Vagina (tissue), 2 donors: ENCODE measurements around the gene UROC1. TPM values are rescaled to one million over a fixed set of nuclear protein-coding genes. Genes with fewer than 3 reads are reported as not detected.

ENCODE experiments used
- DNase-seq, 2 donors: peaks; one replicate each; pipeline ENCODE4 v3.0.0-alpha.2; 2017; ENCODE audit errors: extremely low spot score in 2 of 2
- H3K27ac ChIP-seq: fragments of 200-600 bp; sonication (generic); one replicate; pipeline ENCODE4 v1.5.1; 2019
- H3K27me3 ChIP-seq: fragments of 200-600 bp; sonication (generic); one replicate; pipeline ENCODE4 v1.5.1; 2019
- H3K36me3 ChIP-seq, 2 donors: fragments of 200-600 bp; sonication (generic); one replicate each; pipeline ENCODE4 v1.5.1; 2017 to 2019
- H3K4me1 ChIP-seq: fragments of 200-600 bp; sonication (generic); one replicate; pipeline ENCODE4 v1.5.1; 2019
- H3K4me3 ChIP-seq, 2 donors: fragments of 200-600 bp; sonication (generic); 1 replicate in 1 of 2; 2 replicates in 1 of 2; pipeline ENCODE4 v1.5.1; 2016 to 2019
- H3K9me3 ChIP-seq: fragments of 200-600 bp; sonication (generic); one replicate; pipeline ENCODE4 v1.5.1; 2019
- POLR2A ChIP-seq, 2 donors: fragments of 450-650 bp; IDR thresholded peaks; one replicate each; pipeline ENCODE4 v1.6.1; 2017; ENCODE audit warnings: antibody characterized with exemption in 2 of 2, mild to moderate bottlenecking in 2 of 2, moderate library complexity in 2 of 2
- POLR2AphosphoS5 ChIP-seq, 2 donors: sonication (generic); formaldehyde crosslinking; IDR thresholded peaks; one replicate each; pipeline ENCODE4 v1.9.0; 2017; ENCODE audit warnings: antibody characterized with exemption in 2 of 2, mild to moderate bottlenecking in 2 of 2, low read depth in 1 of 2; ENCODE audit not compliant: insufficient read depth in 1 of 2
- intact Hi-C: fragments of 100-400 bp; cut with DNase I; formaldehyde crosslinking; loops from one replicate; pipeline ENCODE4 v1.15.1; 2023
- total RNA-seq: library from RNA; depleted of rRNA; stranded (reverse); fragments of >200 nt; gene quantifications from one replicate; pipeline ENCODE4 v1.2.3, GENCODE V29; 2016
- TF ChIP-seq, protein P1 (sequence below), 3 experiments: fragments of 450-650 bp in 2 of 3; fragments of 200-600 bp in 1 of 3; sonication (generic) in 1 of 3; IDR thresholded peaks; one replicate each; pipeline ENCODE4 v1.5.1; 2017 to 2019; ENCODE audit warnings: antibody characterized with exemption in 3 of 3, mild to moderate bottlenecking in 2 of 3, moderate library complexity in 2 of 3

UROC1 gene
- total RNA-seq, 1 donor from 2014 or later: not detected

DNA sequence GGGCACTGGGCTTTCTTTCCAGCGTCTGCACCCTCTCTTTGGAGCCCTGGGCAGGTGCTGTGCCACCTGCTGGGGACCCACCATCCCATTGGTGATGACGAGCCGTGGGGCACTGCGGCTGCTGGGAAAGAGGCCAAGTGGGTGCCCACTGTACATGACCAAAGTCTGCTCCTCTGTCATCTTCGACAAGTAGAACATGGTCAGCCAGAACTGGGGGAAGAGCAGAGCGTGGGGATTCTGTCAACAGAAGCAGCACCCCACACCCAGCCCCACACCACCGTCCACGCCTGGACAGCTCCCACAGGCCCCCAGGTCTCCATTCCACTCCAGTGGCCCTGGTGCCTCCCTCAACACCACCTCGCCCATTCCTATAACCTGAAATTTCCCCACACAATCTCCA is 9.7 kb downstream of the UROC1 start:
- no peaks in the 10 kb centered on the region for H3K36me3 ChIP-seq
- no peak overlapping the region for H3K27ac ChIP-seq
- no peaks in the 10 kb centered on the region for H3K4me1 ChIP-seq
- H3K4me3 ChIP-seq: no peak overlapping the region
- TF ChIP-seq POLR2AphosphoS5 (IDR thresholded peaks at IDR 0.05; ENCODE audit: insufficient read depth in 1 of 2, low read depth in 1 of 2): no peak
- no peak for DNase-seq
- H3K9me3 ChIP-seq: no peaks in the 10 kb centered on the region
- H3K27me3 ChIP-seq: no peaks in the 10 kb centered on the region
- intact Hi-C loops: no loop called here

DNA sequence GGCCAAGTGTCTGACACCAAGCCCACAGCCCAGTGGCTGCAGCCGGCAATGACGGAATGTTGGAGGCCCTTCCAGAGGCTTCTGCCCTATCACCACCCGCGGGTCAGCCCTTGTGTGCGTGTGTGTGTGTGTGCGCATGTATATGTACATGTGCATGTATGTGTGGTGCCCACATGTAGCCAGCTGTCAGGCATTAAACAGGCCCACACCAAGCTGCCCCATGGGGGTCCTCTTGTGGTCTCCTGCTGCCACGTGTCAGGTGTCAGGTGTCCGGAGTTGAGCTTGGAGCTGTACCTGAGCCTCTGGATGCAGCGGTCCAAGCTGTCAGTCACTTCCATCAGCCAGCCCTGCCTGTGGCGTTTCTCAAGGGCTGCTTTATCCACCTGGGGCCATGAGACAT is 13.9 kb downstream of the UROC1 start:
- H3K9me3 ChIP-seq: no peaks in the 10 kb centered on the region
- TF ChIP-seq POLR2A (IDR thresholded peaks at IDR 0.05) (no peak), POLR2AphosphoS5 (IDR thresholded peaks at IDR 0.05; ENCODE audit: insufficient read depth in 1 of 2, low read depth in 1 of 2) (no peak)
- TF ChIP-seq, protein P1, sequence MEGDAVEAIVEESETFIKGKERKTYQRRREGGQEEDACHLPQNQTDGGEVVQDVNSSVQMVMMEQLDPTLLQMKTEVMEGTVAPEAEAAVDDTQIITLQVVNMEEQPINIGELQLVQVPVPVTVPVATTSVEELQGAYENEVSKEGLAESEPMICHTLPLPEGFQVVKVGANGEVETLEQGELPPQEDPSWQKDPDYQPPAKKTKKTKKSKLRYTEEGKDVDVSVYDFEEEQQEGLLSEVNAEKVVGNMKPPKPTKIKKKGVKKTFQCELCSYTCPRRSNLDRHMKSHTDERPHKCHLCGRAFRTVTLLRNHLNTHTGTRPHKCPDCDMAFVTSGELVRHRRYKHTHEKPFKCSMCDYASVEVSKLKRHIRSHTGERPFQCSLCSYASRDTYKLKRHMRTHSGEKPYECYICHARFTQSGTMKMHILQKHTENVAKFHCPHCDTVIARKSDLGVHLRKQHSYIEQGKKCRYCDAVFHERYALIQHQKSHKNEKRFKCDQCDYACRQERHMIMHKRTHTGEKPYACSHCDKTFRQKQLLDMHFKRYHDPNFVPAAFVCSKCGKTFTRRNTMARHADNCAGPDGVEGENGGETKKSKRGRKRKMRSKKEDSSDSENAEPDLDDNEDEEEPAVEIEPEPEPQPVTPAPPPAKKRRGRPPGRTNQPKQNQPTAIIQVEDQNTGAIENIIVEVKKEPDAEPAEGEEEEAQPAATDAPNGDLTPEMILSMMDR (IDR thresholded peaks at IDR 0.05): no peak
- DNase-seq: no peak
- intact Hi-C loops: no loop called here
- no peak overlapping the region for H3K27ac ChIP-seq
- no peak overlapping the region for H3K4me3 ChIP-seq
- no peaks in the 10 kb centered on the region for H3K4me1 ChIP-seq
- no peaks in the 10 kb centered on the region for H3K36me3 ChIP-seq
- no peaks in the 10 kb centered on the region for H3K27me3 ChIP-seq

DNA sequence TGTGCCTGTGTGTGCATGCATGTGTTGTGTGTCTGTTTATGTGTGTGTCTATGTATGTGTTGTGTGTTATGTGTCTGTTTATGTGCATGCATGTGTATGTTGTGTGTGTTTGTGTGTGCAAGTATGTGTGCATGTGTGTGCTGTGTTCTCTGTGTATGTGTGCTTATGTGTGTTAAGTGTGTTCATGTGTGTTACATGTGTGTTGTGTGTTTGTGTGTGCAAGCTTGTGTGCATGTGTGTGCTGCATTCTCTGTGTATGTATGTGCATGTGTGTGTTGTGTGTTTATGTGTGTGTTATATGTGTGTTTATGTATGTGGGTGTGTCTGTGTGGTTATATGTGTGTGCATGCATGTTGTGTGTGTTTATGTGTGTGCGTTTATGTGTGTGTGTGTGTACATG is 14.9 kb downstream of the UROC1 start:
- no peak for DNase-seq
- Histone ChIP-seq H3K36me3 (no peaks in the 10 kb centered on the region), H3K4me3 (no peak overlapping the region), H3K4me1 (no peaks in the 10 kb centered on the region), H3K27ac (no peak overlapping the region), H3K9me3 (no peaks in the 10 kb centered on the region), H3K27me3 (no peaks in the 10 kb centered on the region)
- no peak for TF ChIP-seq POLR2A (IDR thresholded peaks at IDR 0.05)
- TF ChIP-seq, protein P1 (IDR thresholded peaks at IDR 0.05): no peak
- TF ChIP-seq POLR2AphosphoS5 (IDR thresholded peaks at IDR 0.05; ENCODE audit: insufficient read depth in 1 of 2, low read depth in 1 of 2): no peak
- intact Hi-C loops: no loop called here

DNA sequence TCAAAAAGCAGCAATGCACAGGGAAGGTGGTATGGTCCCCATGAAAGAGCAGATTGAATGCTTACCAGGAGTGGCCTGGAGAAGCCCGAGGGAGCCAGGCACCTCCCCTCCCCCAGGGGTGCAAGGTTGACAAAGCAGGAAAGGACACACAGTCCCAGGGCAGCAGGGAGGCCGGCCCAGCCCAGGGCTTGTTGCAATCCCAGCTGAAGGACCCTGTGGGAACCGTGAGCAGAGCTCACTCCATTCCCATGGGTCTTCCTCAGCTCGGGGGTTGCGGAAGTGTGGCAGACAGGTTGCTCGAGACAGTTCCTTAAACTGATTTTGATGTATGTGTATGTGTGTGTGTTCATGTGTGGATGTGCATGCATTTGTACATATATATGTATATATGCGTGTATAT is 15.8 kb downstream of the UROC1 start:
- TF ChIP-seq, protein P1 (IDR thresholded peaks at IDR 0.05): no peak
- TF ChIP-seq POLR2A (IDR thresholded peaks at IDR 0.05) (no peak), POLR2AphosphoS5 (IDR thresholded peaks at IDR 0.05; ENCODE audit: insufficient read depth in 1 of 2, low read depth in 1 of 2) (no peak)
- DNase-seq: no peak
- Histone ChIP-seq H3K9me3 (no peaks in the 10 kb centered on the region), H3K4me3 (no peak overlapping the region), H3K27ac (no peak overlapping the region), H3K4me1 (no peaks in the 10 kb centered on the region), H3K27me3 (no peaks in the 10 kb centered on the region), H3K36me3 (no peaks in the 10 kb centered on the region)
- intact Hi-C loops: no loop called here

DNA sequence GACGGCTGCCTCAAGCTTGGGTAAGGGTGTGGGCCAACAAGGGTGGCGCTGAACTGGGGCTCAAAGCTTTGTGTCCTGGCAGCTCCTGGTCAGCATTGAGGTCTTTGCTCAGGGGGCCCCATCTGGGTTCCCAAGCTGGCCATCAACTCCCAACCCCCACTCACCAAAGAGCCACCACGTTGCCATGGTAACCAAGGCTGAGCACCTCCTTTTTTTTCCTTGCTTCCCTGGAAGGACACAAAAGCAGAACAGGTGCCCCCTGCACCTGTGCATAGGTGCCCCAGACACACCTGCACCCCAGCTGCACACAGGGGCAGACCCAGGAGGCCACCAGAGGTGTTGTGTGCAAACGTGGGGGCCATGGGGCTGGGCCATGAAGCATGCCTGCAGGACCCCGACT is 16.5 kb downstream of the UROC1 start:
- H3K9me3 ChIP-seq: no peaks in the 10 kb centered on the region
- no peak for TF ChIP-seq POLR2A (IDR thresholded peaks at IDR 0.05)
- TF ChIP-seq, protein P1 (IDR thresholded peaks at IDR 0.05): no peak
- TF ChIP-seq POLR2AphosphoS5 (IDR thresholded peaks at IDR 0.05; ENCODE audit: insufficient read depth in 1 of 2, low read depth in 1 of 2): no peak
- no peak overlapping the region for H3K27ac ChIP-seq
- no peaks in the 10 kb centered on the region for H3K27me3 ChIP-seq
- DNase-seq: no peak
- no peaks in the 10 kb centered on the region for H3K4me1 ChIP-seq
- H3K4me3 ChIP-seq: no peak overlapping the region
- no peaks in the 10 kb centered on the region for H3K36me3 ChIP-seq
- intact Hi-C loops: no loop called here

DNA sequence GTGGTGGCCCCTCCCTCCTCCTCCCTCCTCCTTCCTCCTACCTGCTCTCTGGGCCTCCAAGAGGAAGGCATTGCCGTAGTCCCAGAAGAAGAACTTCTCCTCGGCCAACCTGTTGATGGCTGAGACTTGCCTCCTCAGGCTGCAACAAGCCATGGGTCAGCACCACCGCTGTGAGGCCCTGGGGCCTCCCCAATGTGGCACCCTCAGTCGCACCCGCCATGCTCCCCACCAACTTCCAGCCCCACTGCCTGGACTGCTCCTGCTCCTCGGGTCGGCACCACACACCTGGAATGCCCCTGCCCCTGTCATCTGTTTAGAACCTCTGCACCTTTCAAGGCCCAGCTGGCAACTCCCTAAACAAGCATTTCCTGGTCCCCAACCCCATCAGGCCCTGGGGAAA is 17.6 kb downstream of the UROC1 start:
- Histone ChIP-seq H3K36me3 (no peaks in the 10 kb centered on the region), H3K4me1 (no peaks in the 10 kb centered on the region), H3K27me3 (no peaks in the 10 kb centered on the region), H3K27ac (no peak overlapping the region), H3K9me3 (no peaks in the 10 kb centered on the region), H3K4me3 (no peak overlapping the region)
- intact Hi-C loops: no loop called here
- DNase-seq: no peak
- TF ChIP-seq POLR2AphosphoS5 (IDR thresholded peaks at IDR 0.05; ENCODE audit: insufficient read depth in 1 of 2, low read depth in 1 of 2): no peak
